Ishikawa (cell line): ENCODE measurements around the gene UNC5C.

Source experiments
- CEBPB ChIP-seq: IDR thresholded peaks from 2 replicates; pipeline ENCODE4 v1.6.1; 2012
- EP300 ChIP-seq: IDR thresholded peaks from 2 replicates; pipeline ENCODE4 v1.6.1; 2012; ENCODE audit warnings: borderline replicate concordance
- MAX ChIP-seq: IDR thresholded peaks from 2 replicates; pipeline ENCODE4 v1.6.1; 2012
- RAD21 ChIP-seq: IDR thresholded peaks from 2 replicates; pipeline ENCODE4 v1.6.1; 2012; ENCODE audit warnings: low read depth
- REST ChIP-seq: IDR thresholded peaks from 2 replicates; pipeline ENCODE4 v1.6.1; 2012; ENCODE audit warnings: low read depth, mild to moderate bottlenecking
- USF1 ChIP-seq: IDR thresholded peaks from 2 replicates; pipeline ENCODE4 v1.6.1; 2012

- TF ChIP-seq RAD21 (no peak), MAX (no peak), REST (no peak), USF1 (no peak), EP300 (no peak), CEBPB (peak; percentile 49; the same call in 1 of the 2 replicates)
Observed at GRCh38 chr4:95556207-95556859, 7.6 kb upstream of the UNC5C start.
